IgD-negative memory B cell (primary cell): ENCODE results near the gene SEC14L1. TPM values are rescaled to one million over a fixed set of nuclear protein-coding genes. Genes with fewer than 3 reads are reported as not detected.
A peak's percentile ranks its signal among the peaks of the same experiment; 100 is the strongest.

Experiments
- H3K27ac Mint-ChIP-seq, 3 donors: one replicate each; pipeline ENCODE4 v1.8.0; 2020 to 2022; ENCODE audit warnings: mild to moderate bottlenecking in 3 of 3, mixed read lengths in 3 of 3, moderate library complexity in 1 of 3
- H3K27me3 Mint-ChIP-seq: one replicate; pipeline ENCODE4 v1.8.0; 2021; ENCODE audit warnings: mixed read lengths
- H3K36me3 Mint-ChIP-seq: one replicate; pipeline ENCODE4 v1.8.0; 2020; ENCODE audit warnings: mild to moderate bottlenecking, mixed read lengths
- H3K4me1 Mint-ChIP-seq, 3 donors: one replicate each; pipeline ENCODE4 v1.8.0; 2020 to 2022; ENCODE audit warnings: mixed read lengths in 3 of 3, mild to moderate bottlenecking in 1 of 3
- H3K4me3 Mint-ChIP-seq, 4 donors: one replicate each; pipeline ENCODE4 v1.8.0; 2020 to 2022; ENCODE audit warnings: mild to moderate bottlenecking in 4 of 4, mixed read lengths in 4 of 4, moderate library complexity in 3 of 4
- H3K9me3 Mint-ChIP-seq, 3 donors: one replicate each; pipeline ENCODE4 v1.8.0; 2020 to 2021; ENCODE audit warnings: mixed read lengths in 3 of 3, mild to moderate bottlenecking in 1 of 3
- polyA plus RNA-seq: library from polyadenylated mRNA; unstranded; fragments of 300-500 nt; fragmentation: Illumina TruSeq; gene quantifications from one replicate; pipeline ENCODE4 v1.2.3, GENCODE V29; 2021

The SEC14L1 gene
- polyA plus RNA-seq, 1 donor from 2014 or later, result 44.4 TPM

- Mint-ChIP-seq H3K36me3 (peaks cover 21% of the 10 kb centered on the region), H3K27ac (no peak overlapping the region), H3K27me3 (no peaks in the 10 kb centered on the region), H3K4me1 (peaks cover 19 to 41% (median 20%) of the 10 kb centered on the region in 3 donors), H3K4me3 (no peak overlapping the region), H3K9me3 (peaks cover 4 to 18% (median 6%) of the 10 kb centered on the region in 3 donors)
Measured at GRCh38 chr17:77177002-77177741, 36.4 kb downstream of the SEC14L1 start.

- peak overlapping the region in 1 of 3 donors; percentile 47 for H3K27ac Mint-ChIP-seq
- peaks cover 23 to 42% (median 28%) of the 10 kb centered on the region in 3 donors for H3K4me1 Mint-ChIP-seq
- H3K4me3 Mint-ChIP-seq, result no peak overlapping the region
- H3K36me3 Mint-ChIP-seq, result peaks cover 19% of the 10 kb centered on the region
- H3K27me3 Mint-ChIP-seq, result no peaks in the 10 kb centered on the region
- H3K9me3 Mint-ChIP-seq, result peaks cover 2 to 14% (median 6%) of the 10 kb centered on the region in 3 donors
Measured at GRCh38 chr17:77178050-77178449, 37.3 kb downstream of the SEC14L1 start.

GRCh38 chr17:77178563-77178962, 37.8 kb downstream of the SEC14L1 start:
- Mint-ChIP-seq H3K27ac (no peak overlapping the region), H3K36me3 (peaks cover 17% of the 10 kb centered on the region), H3K27me3 (no peaks in the 10 kb centered on the region), H3K4me1 (peaks cover 23 to 42% (median 31%) of the 10 kb centered on the region in 3 donors), H3K4me3 (peak overlapping the region in 1 of 4 donors; percentile 19), H3K9me3 (peaks cover 2 to 9% (median 6%) of the 10 kb centered on the region in 3 donors)

DNA sequence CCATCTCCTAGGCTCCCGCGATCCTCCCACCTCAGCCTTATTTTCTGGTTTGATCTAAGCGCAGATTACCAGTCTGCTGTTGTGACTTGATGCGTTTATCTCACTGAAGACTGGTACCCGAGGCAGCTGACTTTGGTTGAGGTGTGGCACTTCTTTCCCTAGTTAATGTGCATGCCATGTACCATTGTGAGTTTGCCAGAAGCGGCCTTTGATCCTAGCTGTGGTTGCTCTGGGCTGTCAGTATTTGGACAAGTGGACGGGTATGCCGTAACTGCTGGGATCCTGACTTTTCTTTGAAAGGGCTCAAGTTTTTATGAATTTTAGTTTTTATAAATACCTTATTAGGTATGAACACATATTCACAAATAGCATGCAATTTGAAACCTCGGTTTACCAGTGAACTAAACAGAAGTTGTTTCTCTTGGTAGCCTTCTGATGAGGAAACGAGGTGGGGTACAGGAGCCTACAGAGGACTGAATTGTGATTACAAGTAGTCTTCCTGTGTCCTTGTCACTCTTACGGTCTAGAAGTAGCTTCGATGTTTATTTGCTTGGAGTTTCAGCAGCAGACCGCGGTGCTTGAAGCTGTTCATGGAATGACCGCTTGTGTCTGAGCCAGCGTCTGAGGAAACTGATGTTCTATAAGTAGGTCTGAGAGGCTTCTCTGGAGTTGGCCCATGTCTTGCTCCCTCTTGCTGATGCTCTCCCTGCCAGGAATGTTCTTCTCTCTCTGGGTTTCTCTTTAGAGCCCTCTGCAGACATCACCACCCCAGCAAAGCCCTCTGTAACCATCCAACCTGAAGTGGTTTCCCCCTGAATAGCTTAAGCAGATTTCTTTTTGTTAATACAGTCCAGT, 40.0 kb downstream of the SEC14L1 start:
- peaks cover 26 to 37% (median 33%) of the 10 kb centered on the region in 3 donors for H3K4me1 Mint-ChIP-seq
- no peaks in the 10 kb centered on the region for H3K27me3 Mint-ChIP-seq
- H3K4me3 Mint-ChIP-seq, result peak overlapping the region in 1 of 4 donors; percentile 57
- H3K36me3 Mint-ChIP-seq, result peaks cover 8% of the 10 kb centered on the region
- H3K27ac Mint-ChIP-seq, result peak overlapping the region in 1 of 3 donors; percentile 74
- H3K9me3 Mint-ChIP-seq, result no peaks in the 10 kb centered on the region

GRCh38 chr17:77182205-77183172, 41.7 kb downstream of the SEC14L1 start:
- H3K4me3 Mint-ChIP-seq, result peak overlapping the region in 3 of 4 donors; percentile 55 to 89 (median 84)
- no peaks in the 10 kb centered on the region for H3K27me3 Mint-ChIP-seq
- H3K36me3 Mint-ChIP-seq, result peaks cover 6% of the 10 kb centered on the region
- peak overlapping the region; percentile 33 to 63 (median 51) for H3K27ac Mint-ChIP-seq
- H3K4me1 Mint-ChIP-seq, result peaks cover 28 to 37% (median 36%) of the 10 kb centered on the region in 3 donors
- H3K9me3 Mint-ChIP-seq, result no peaks in the 10 kb centered on the region

- no peak overlapping the region for H3K4me3 Mint-ChIP-seq
- peaks cover 37 to 45% (median 43%) of the 10 kb centered on the region in 3 donors for H3K4me1 Mint-ChIP-seq
- no peaks in the 10 kb centered on the region for H3K9me3 Mint-ChIP-seq
- no peak overlapping the region for H3K27ac Mint-ChIP-seq
- H3K36me3 Mint-ChIP-seq, result peaks cover 6% of the 10 kb centered on the region
- no peaks in the 10 kb centered on the region for H3K27me3 Mint-ChIP-seq
Measured at GRCh38 chr17:77184474-77184873, 43.7 kb downstream of the SEC14L1 start.

GRCh38 chr17:77185137-77185536, 44.4 kb downstream of the SEC14L1 start:
- H3K9me3 Mint-ChIP-seq, result no peaks in the 10 kb centered on the region
- peaks cover 39 to 48% (median 47%) of the 10 kb centered on the region in 3 donors for H3K4me1 Mint-ChIP-seq
- H3K4me3 Mint-ChIP-seq, result no peak overlapping the region

DNA sequence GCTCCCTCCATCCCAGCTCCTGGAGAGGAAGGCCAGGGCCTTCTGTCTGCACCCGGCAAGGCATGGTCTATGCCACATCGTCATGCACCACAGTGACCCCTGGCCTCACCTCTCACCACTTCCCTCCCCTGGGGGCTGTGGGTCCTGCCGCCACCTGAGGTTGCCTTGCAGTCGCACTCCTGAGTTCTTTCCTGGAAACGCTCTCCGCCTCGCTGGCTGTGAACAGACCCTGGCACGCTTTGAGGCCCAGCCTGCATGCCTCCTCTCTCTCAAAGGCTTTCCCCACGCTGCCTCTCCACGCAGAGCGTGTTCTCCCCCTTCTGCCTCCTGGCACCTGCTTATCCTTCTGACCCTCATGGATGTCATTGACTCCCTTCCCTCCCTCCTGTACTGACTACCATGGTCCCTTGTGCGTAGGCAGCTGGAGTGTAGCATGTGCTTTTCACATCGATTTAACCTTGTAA, 45.4 kb downstream of the SEC14L1 start:
- H3K36me3 Mint-ChIP-seq, result peaks cover 15% of the 10 kb centered on the region
- no peak overlapping the region for H3K4me3 Mint-ChIP-seq
- H3K27me3 Mint-ChIP-seq, result no peaks in the 10 kb centered on the region
- no peak overlapping the region for H3K27ac Mint-ChIP-seq
- peaks cover 41 to 46% (median 44%) of the 10 kb centered on the region in 3 donors for H3K4me1 Mint-ChIP-seq
- no peaks in the 10 kb centered on the region for H3K9me3 Mint-ChIP-seq

More at GRCh38 chr17:77185137-77185536, 44.4 kb downstream of the SEC14L1 start:
- no peak overlapping the region for H3K27ac Mint-ChIP-seq
- peaks cover 10% of the 10 kb centered on the region for H3K36me3 Mint-ChIP-seq
- H3K27me3 Mint-ChIP-seq, result no peaks in the 10 kb centered on the region

DNA sequence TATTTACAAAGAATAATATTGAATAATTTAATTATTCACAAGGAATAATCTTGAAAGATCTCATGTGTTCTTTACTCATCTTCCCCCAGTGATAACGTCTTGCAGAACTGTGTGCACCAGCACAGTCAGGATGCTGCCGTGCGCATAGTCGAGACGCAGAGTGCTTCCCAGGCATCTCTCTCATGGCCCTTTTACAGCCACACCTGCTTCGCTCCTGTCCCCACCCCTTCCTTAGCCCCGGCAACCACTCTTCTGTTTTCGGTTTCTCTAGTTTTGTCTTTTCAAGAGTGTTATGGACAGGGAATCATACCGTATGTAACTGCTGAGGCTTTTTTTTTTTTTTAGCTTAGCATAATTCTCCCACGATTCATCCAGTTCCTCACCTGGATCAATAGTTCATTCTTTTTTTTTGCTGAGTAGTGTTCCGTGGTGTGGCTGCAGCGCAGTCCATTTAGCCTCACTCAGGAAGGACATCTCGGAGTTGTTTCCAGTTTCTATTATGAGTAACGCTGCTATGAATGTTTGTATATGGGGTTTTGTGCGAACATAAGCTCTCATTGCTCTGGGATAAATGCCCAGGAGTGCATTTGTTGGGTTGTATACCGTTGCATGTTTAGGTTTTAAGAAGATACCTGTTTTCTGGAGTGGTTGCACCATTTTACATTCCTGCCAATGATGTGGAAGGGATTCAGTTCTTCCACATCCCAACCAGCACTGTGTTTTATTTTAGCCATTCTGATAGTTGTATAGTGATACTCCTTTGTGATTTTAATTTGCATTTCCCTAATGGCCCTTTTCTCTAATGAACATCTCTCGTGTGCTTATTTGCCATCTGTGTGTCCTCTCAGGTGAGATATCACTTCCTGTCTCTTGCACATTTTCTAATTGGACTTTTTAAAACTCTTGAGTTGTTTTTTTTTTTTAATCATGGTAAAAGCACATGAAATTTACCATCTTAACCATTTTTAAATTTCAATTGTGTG, 47.6 kb downstream of the SEC14L1 start:
- Mint-ChIP-seq H3K36me3 (peaks cover 14% of the 10 kb centered on the region), H3K27ac (peak overlapping the region in 2 of 3 donors; percentile 8 to 31), H3K4me1 (peaks cover 27 to 34% (median 30%) of the 10 kb centered on the region in 3 donors), H3K4me3 (peak overlapping the region; percentile 25 to 87 (median 72)), H3K27me3 (no peaks in the 10 kb centered on the region), H3K9me3 (no peaks in the 10 kb centered on the region)

DNA sequence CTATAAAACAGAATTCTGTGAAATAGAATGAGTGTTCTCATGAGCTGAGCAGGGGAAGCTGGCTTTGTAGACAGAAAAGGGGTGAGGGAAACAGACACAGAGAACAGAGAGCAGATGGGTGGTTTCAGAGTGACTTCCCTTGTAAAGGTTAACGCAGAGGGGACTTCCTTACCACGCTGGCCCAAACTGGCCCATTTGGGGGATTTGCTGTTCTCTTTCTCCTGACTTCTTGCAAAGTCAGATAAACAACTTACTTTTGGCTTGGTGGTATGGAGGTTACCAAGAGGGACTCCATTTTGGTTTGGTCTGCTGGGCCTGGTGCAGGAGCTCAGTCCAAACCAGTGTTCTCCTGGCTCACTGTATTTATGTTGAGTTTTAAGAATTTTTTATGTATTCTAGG, 48.4 kb downstream of the SEC14L1 start:
- Mint-ChIP-seq H3K36me3 (peaks cover 14% of the 10 kb centered on the region), H3K4me3 (peak overlapping the region in 3 of 4 donors; percentile 25 to 87 (median 74)), H3K27ac (peak overlapping the region in 1 of 3 donors; percentile 8), H3K9me3 (no peaks in the 10 kb centered on the region), H3K4me1 (peaks cover 25 to 32% (median 30%) of the 10 kb centered on the region in 3 donors), H3K27me3 (no peaks in the 10 kb centered on the region)

GRCh38 chr17:77190576-77190975, 49.8 kb downstream of the SEC14L1 start:
- H3K27ac Mint-ChIP-seq, result no peak overlapping the region
- no peak overlapping the region for H3K4me3 Mint-ChIP-seq
- peaks cover 25 to 31% (median 30%) of the 10 kb centered on the region in 3 donors for H3K4me1 Mint-ChIP-seq
- H3K27me3 Mint-ChIP-seq, result no peaks in the 10 kb centered on the region
- H3K9me3 Mint-ChIP-seq, result no peaks in the 10 kb centered on the region
- peaks cover 16% of the 10 kb centered on the region for H3K36me3 Mint-ChIP-seq

GRCh38 chr17:77191244-77191643, 50.5 kb downstream of the SEC14L1 start:
- Mint-ChIP-seq H3K27ac (no peak overlapping the region), H3K27me3 (no peaks in the 10 kb centered on the region), H3K9me3 (no peaks in the 10 kb centered on the region), H3K4me3 (peak overlapping the region in 1 of 4 donors; percentile 55), H3K36me3 (peaks cover 23% of the 10 kb centered on the region), H3K4me1 (peaks cover 25 to 31% (median 30%) of the 10 kb centered on the region in 3 donors)

DNA sequence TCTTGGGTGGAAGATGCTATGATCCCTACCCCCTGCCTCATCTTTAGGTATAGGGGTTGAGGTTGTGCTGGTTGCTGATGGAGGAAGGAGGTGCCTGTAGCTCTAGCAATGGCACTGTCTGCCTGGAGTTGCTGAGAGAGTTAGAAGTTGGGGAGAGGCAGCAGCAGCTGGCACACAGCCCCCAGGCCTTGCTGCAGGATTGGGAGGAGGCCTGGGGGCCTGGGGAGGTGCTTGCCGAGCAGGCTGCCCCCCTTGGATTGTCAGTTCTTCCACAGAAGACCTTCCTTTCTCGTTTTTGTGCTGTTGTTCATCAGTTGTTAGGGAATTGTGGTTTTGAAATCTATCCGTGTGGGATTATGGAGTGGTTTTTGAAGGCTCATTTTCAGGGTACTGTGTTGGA, 52.9 kb downstream of the SEC14L1 start:
- no peaks in the 10 kb centered on the region for H3K9me3 Mint-ChIP-seq
- H3K4me3 Mint-ChIP-seq, result no peak overlapping the region
- peaks cover 28% of the 10 kb centered on the region for H3K36me3 Mint-ChIP-seq
- peaks cover 14 to 21% (median 20%) of the 10 kb centered on the region in 3 donors for H3K4me1 Mint-ChIP-seq
- H3K27ac Mint-ChIP-seq, result no peak overlapping the region
- H3K27me3 Mint-ChIP-seq, result no peaks in the 10 kb centered on the region
